Lung (tissue), 12 donors: ENCODE results near the gene OLIG3. TPM values are rescaled to one million over a fixed set of nuclear protein-coding genes. Genes with fewer than 3 reads are reported as not detected.

ENCODE experiments used
- ATAC-seq: fragments of 200-7000 bp; cut with Tn5 transposase; one replicate; pipeline ENCODE4 v1.9.1; 2020; ENCODE audit warnings: moderate number of reproducible peaks; ENCODE audit not compliant: insufficient read depth, low FRiP score
- DNase-seq, 3 donors: peaks; one replicate each; pipeline ENCODE4 v3.0.0-alpha.2; 2013 to 2017
- H3K27ac ChIP-seq, 2 donors: one replicate each; pipeline ENCODE4 v1.5.1; 2013; ENCODE audit warnings: mild to moderate bottlenecking in 2 of 2, moderate library complexity in 2 of 2, control low read depth in 1 of 2, inconsistent platforms in 1 of 2, low read depth in 1 of 2, low read length in 1 of 2
- H3K27me3 ChIP-seq, 3 donors: one replicate each; pipeline ENCODE4 v1.5.1; 2013; ENCODE audit warnings: low read length in 2 of 3; ENCODE audit not compliant: control insufficient read depth in 3 of 3, insufficient read depth in 3 of 3
- H3K36me3 ChIP-seq, 4 donors: one replicate each; pipeline ENCODE4 v1.5.1; 2013; ENCODE audit warnings: low read length in 4 of 4, mild to moderate bottlenecking in 1 of 4, moderate library complexity in 1 of 4; ENCODE audit not compliant: control insufficient read depth in 4 of 4, insufficient read depth in 4 of 4
- H3K4me1 ChIP-seq, 5 donors: one replicate each; pipeline ENCODE4 v1.5.1; 2013; ENCODE audit warnings: low read length in 5 of 5, mild to moderate bottlenecking in 2 of 5, moderate library complexity in 1 of 5; ENCODE audit not compliant: control insufficient read depth in 5 of 5, insufficient read depth in 5 of 5
- H3K4me3 ChIP-seq: one replicate; pipeline ENCODE4 v1.5.1; 2013; ENCODE audit warnings: mild to moderate bottlenecking, control low read depth, moderate library complexity
- H3K9ac ChIP-seq, 2 donors: one replicate each; pipeline ENCODE4 v1.5.1; 2013; ENCODE audit warnings: low read length in 2 of 2, control low read depth in 1 of 2; ENCODE audit not compliant: insufficient read depth in 1 of 2
- H3K9me3 ChIP-seq, 4 donors: one replicate each; pipeline ENCODE4 v1.5.1; 2013; ENCODE audit warnings: low read length in 3 of 4, mild to moderate bottlenecking in 1 of 4, moderate library complexity in 1 of 4; ENCODE audit not compliant: control insufficient read depth in 4 of 4, insufficient read depth in 3 of 4
- CTCF ChIP-seq: IDR thresholded peaks from 2 replicates; pipeline ENCODE4 v1.5.1; 2012; ENCODE audit warnings: mild to moderate bottlenecking; ENCODE audit errors: control extremely low read depth, extremely low read depth
- WGBS, 2 donors: extraction: QIAGEN DNeasy Blood & Tissue Kit; methylation state at CpG; one replicate each; pipeline ENCODE4 v1.1.7; 2013; 5-methylcytosine and 5-hydroxymethylcytosine counted together
- polyA plus RNA-seq, 2 donors: library from polyadenylated mRNA; stranded (reverse); fragments of 200-250 nt; gene quantifications; one replicate each; pipeline ENCODE4 v1.2.1, GENCODE V29; 2013
- total RNA-seq, 2 donors: library from RNA; depleted of rRNA in 1 of 2; stranded (reverse); fragments of >200 nt in 1 of 2; gene quantifications; one replicate each; pipeline ENCODE4 v1.2.1, GENCODE V29; 2014 to 2021
- donor health status: control.
- donor health status: control.
- donor health status: Bipolar disorder and iron deficiency.
- donor health status: healthy.
- donor health status: DM: yes; HTN: yes; CAD: no.

The OLIG3 gene
- total and polyA plus RNA-seq, 4 donors = not detected

GRCh38 chr6:137490006-137490905 is 3.9 kb downstream of the OLIG3 start:
- TF ChIP-seq CTCF = no peak
- peaks cover 19 to 96% (median 95%) of the 10 kb centered on the region in 3 donors for H3K27me3 ChIP-seq
- WGBS, 2 donors = 19 to 27% methylated on average over 19 of the region's 19 CpGs
- DNase-seq (peak; percentile 8 to 19 (median 16)), ATAC-seq (no peak)
- peaks cover 0 to 21% (median 0%) of the 10 kb centered on the region in 4 donors for H3K9me3 ChIP-seq
- H3K9ac ChIP-seq = no peak overlapping the region
- peaks cover 0 to 23% (median 3%) of the 10 kb centered on the region in 5 donors for H3K4me1 ChIP-seq
- no peak overlapping the region for H3K4me3 ChIP-seq
- H3K27ac ChIP-seq = no peak overlapping the region
- no peaks in the 10 kb centered on the region for H3K36me3 ChIP-seq

- Histone ChIP-seq H3K27me3 (peaks cover 15 to 96% (median 91%) of the 10 kb centered on the region in 3 donors), H3K27ac (no peak overlapping the region), H3K36me3 (no peaks in the 10 kb centered on the region), H3K4me3 (no peak overlapping the region), H3K4me1 (peaks cover 0 to 23% (median 3%) of the 10 kb centered on the region in 5 donors), H3K9me3 (peaks cover 0 to 20% (median 0%) of the 10 kb centered on the region in 4 donors), H3K9ac (no peak overlapping the region)
- ATAC-seq (no peak), DNase-seq (peak; percentile 47 to 50 (median 49))
- no peak for TF ChIP-seq CTCF
- 7 to 12% methylated on average over 47 of the region's 47 CpGs for WGBS, 2 donors
These were observed 4.9 kb downstream of the OLIG3 start for GRCh38 chr6:137489046-137490005.

GRCh38 chr6:137488150-137489045 is 5.8 kb downstream of the OLIG3 start:
- Histone ChIP-seq H3K27ac (no peak overlapping the region), H3K9ac (no peak overlapping the region), H3K9me3 (peaks cover 0 to 14% (median 0%) of the 10 kb centered on the region in 4 donors), H3K27me3 (peaks cover 12 to 96% (median 91%) of the 10 kb centered on the region in 3 donors), H3K36me3 (no peaks in the 10 kb centered on the region), H3K4me3 (no peak overlapping the region), H3K4me1 (peaks cover 0 to 21% (median 0%) of the 10 kb centered on the region in 5 donors)
- ATAC-seq (no peak), DNase-seq (peak in 2 of 3 donors; percentile 11 to 21)
- no peak for TF ChIP-seq CTCF
- 4% methylated on average over 73 of the region's 73 CpGs for WGBS, 2 donors
